H1 (cell line): ENCODE measurements around the gene CACNA2D1. TPM values are rescaled to one million over a fixed set of nuclear protein-coding genes. Genes with fewer than 3 reads are reported as not detected.

Experiments used
- CTCF ChIA-PET: fragments of 300-600 bp; sonication (Branson Sonifier 250); formaldehyde crosslinking; loops from one replicate; lab custom pipeline; 2021; ENCODE audit not compliant: partially characterized antibody; lab: Charles Lee
- POLR2A ChIA-PET: fragments of 300-600 bp; sonication (Branson Sonifier 250); formaldehyde crosslinking; loops from one replicate; lab custom pipeline; 2021; ENCODE audit warnings: inconsistent platforms; ENCODE audit not compliant: partially characterized antibody; lab: Charles Lee
- DNase-seq, 2 experiments: peaks; one replicate each; pipeline versions ENCODE4 v3.0.0 to v3.0.0-alpha.2; 2010 to 2022; ENCODE audit warnings: low spot score in 2 of 2, low read depth in 1 of 2, mixed read lengths in 1 of 2
- FAIRE-seq: peaks from 2 replicates; lab custom pipeline; 2011; peaks lifted over from hg19 to GRCh38; lab: Jason Lieb, UNC
- H2AFZ ChIP-seq: 2 replicates; pipeline ENCODE4 v1.8.1; 2012; ENCODE audit warnings: low read length, inconsistent platforms
- H2AK5ac ChIP-seq: 2 replicates; pipeline ENCODE4 v1.6.1; 2013; ENCODE audit warnings: low read depth, low read length
- H2BK120ac ChIP-seq: replicated peaks from 2 replicates; pipeline ENCODE3; 2013; ENCODE audit warnings: low read depth, low read length, inconsistent platforms
- H2BK12ac ChIP-seq: 2 replicates; pipeline ENCODE4 v1.6.1; 2013; ENCODE audit warnings: low read depth, low read length
- H2BK15ac ChIP-seq: 2 replicates; pipeline ENCODE4 v1.6.1; 2013; ENCODE audit warnings: low read length
- H2BK20ac ChIP-seq: 2 replicates; pipeline ENCODE4 v1.6.1; 2013; ENCODE audit warnings: low read length
- H2BK5ac ChIP-seq: 2 replicates; pipeline ENCODE4 v1.6.1; 2013; ENCODE audit warnings: low read depth, low read length
- H3K14ac ChIP-seq: 2 replicates; pipeline ENCODE4 v1.6.1; 2013; ENCODE audit warnings: inconsistent platforms; ENCODE audit not compliant: insufficient read length
- H3K18ac ChIP-seq: 2 replicates; pipeline ENCODE4 v1.6.1; 2013; ENCODE audit warnings: low read length; ENCODE audit errors: extremely low read depth
- H3K23ac ChIP-seq: 2 replicates; pipeline ENCODE4 v1.6.1; 2013; ENCODE audit warnings: inconsistent platforms; ENCODE audit not compliant: insufficient read length
- H3K23me2 ChIP-seq: 2 replicates; pipeline ENCODE4 v1.6.1; 2013; ENCODE audit warnings: low read depth, low read length
- H3K27ac ChIP-seq: 2 replicates; pipeline ENCODE4 v1.6.1; 2011; ENCODE audit warnings: low read depth, low read length, inconsistent platforms
- H3K27me3 ChIP-seq, 4 experiments: replicated peaks in 1 of 4; 1 replicate in 1 of 4; 2 replicates in 3 of 4; pipeline versions ENCODE4 v1.6.1 to v1.8.1; 2011 to 2013; ENCODE audit warnings: low read length in 3 of 4, mild to moderate bottlenecking in 3 of 4, inconsistent platforms in 2 of 4, mixed read lengths in 2 of 4, moderate library complexity in 1 of 4; ENCODE audit not compliant: control insufficient read depth in 3 of 4, insufficient read depth in 3 of 4; ENCODE audit errors: extremely low read depth in 1 of 4
- H3K36me3 ChIP-seq, 4 experiments: 2 replicates each; pipeline versions ENCODE4 v1.6.1 to v1.8.1; 2011 to 2013; ENCODE audit warnings: mild to moderate bottlenecking in 4 of 4, low read length in 3 of 4, moderate library complexity in 2 of 4, control low read depth in 1 of 4, inconsistent platforms in 1 of 4; ENCODE audit not compliant: insufficient read depth in 4 of 4, control insufficient read depth in 2 of 4
- H3K4ac ChIP-seq: replicated peaks from 2 replicates; pipeline ENCODE3; 2013; ENCODE audit warnings: low read length, low read depth, mixed read lengths, inconsistent platforms; ENCODE audit not compliant: insufficient read length
- H3K4me1 ChIP-seq, 4 experiments: replicated peaks in 1 of 4; 1 replicate in 1 of 4; 2 replicates in 3 of 4; pipeline versions ENCODE4 v1.6.1 to v1.8.1; 2011 to 2013; ENCODE audit warnings: low read length in 3 of 4, inconsistent platforms in 2 of 4, mixed read lengths in 1 of 4; ENCODE audit not compliant: insufficient read depth in 4 of 4, control insufficient read depth in 3 of 4
- H3K4me2 ChIP-seq, 2 experiments: 2 replicates each; pipeline versions ENCODE4 v1.6.1 to v1.8.1; 2011 to 2013; ENCODE audit warnings: low read depth in 2 of 2, low read length in 2 of 2, control low read depth in 1 of 2, inconsistent platforms in 1 of 2, mild to moderate bottlenecking in 1 of 2; ENCODE audit not compliant: insufficient read depth in 1 of 2
- H3K4me3 ChIP-seq, 4 experiments: fragments of 200-600, 300-600 bp in 1 of 4; sonication (generic), shearing (Covaris generic), sonication (Bioruptor Twin) in 1 of 4; 2 replicates each; pipeline versions ENCODE4 v1.5.1 to v1.8.1; 2011 to 2016; ENCODE audit warnings: low read length in 4 of 4, low read depth in 3 of 4, control low read depth in 2 of 4, inconsistent platforms in 2 of 4, mild to moderate bottlenecking in 2 of 4, mixed read lengths in 1 of 4, moderate library complexity in 1 of 4; ENCODE audit not compliant: insufficient read depth in 2 of 4; ENCODE audit errors: extremely low read depth in 1 of 4
- H3K56ac ChIP-seq: replicated peaks from 2 replicates; pipeline ENCODE3; 2013; ENCODE audit warnings: low read depth, mild to moderate bottlenecking, mixed read lengths, low read length, inconsistent platforms; ENCODE audit not compliant: insufficient read length
- H3K79me1 ChIP-seq: 2 replicates; pipeline ENCODE4 v1.6.1; 2013; ENCODE audit warnings: low read depth, low read length, control low read depth
- H3K79me2 ChIP-seq, 2 experiments: 2 replicates each; pipeline versions ENCODE4 v1.6.1 to v1.8.1; 2012 to 2013; ENCODE audit warnings: low read length in 2 of 2, mild to moderate bottlenecking in 2 of 2, inconsistent platforms in 1 of 2; ENCODE audit not compliant: insufficient read depth in 2 of 2, control insufficient read depth in 1 of 2
- H3K9ac ChIP-seq, 4 experiments: replicated peaks in 1 of 4; 1 replicate in 1 of 4; 2 replicates in 3 of 4; pipeline versions ENCODE4 v1.6.1 to v1.8.1; 2011 to 2013; ENCODE audit warnings: low read depth in 3 of 4, low read length in 3 of 4, control low read depth in 2 of 4, mild to moderate bottlenecking in 2 of 4, moderate library complexity in 2 of 4, inconsistent platforms in 1 of 4; ENCODE audit errors: extremely low read depth in 1 of 4
- H3K9me3 ChIP-seq, 2 experiments: 2 replicates each; pipeline versions ENCODE4 v1.6.1 to v1.8.1; 2012 to 2013; ENCODE audit warnings: mild to moderate bottlenecking in 2 of 2, moderate library complexity in 2 of 2, control low read depth in 1 of 2, inconsistent platforms in 1 of 2, low read depth in 1 of 2, low read length in 1 of 2, mixed read lengths in 1 of 2; ENCODE audit not compliant: insufficient read depth in 2 of 2
- H4K20me1 ChIP-seq, 2 experiments: replicated peaks in 1 of 2; 2 replicates each; pipeline versions ENCODE3 to v1.8.1; 2011 to 2013; ENCODE audit warnings: inconsistent platforms in 2 of 2, low read length in 2 of 2, mild to moderate bottlenecking in 1 of 2; ENCODE audit not compliant: insufficient read depth in 2 of 2, control insufficient read depth in 1 of 2
- H4K5ac ChIP-seq: 2 replicates; pipeline ENCODE4 v1.6.1; 2013; ENCODE audit warnings: low read length, low read depth, mixed read lengths, inconsistent platforms; ENCODE audit not compliant: insufficient read length
- H4K8ac ChIP-seq: 2 replicates; pipeline ENCODE4 v1.8.0; 2013; ENCODE audit warnings: mild to moderate bottlenecking, moderate library complexity, low read length, inconsistent platforms; ENCODE audit not compliant: insufficient read depth; ENCODE audit errors: extremely low read depth
- H4K91ac ChIP-seq: replicated peaks from 2 replicates; pipeline ENCODE3; 2013; ENCODE audit warnings: low read length, mixed read lengths, inconsistent platforms; ENCODE audit not compliant: insufficient read length
- GTF2F1 ChIP-seq: IDR thresholded peaks from 2 replicates; pipeline ENCODE4 v1.6.1; 2012; ENCODE audit warnings: low read depth, low read length, improper control_type of control experiment, borderline replicate concordance
- JUND ChIP-seq: IDR thresholded peaks from 2 replicates; pipeline ENCODE4 v1.6.1; 2011; ENCODE audit warnings: mild to moderate bottlenecking, improper control_type of control experiment, low read length
- MAFK ChIP-seq: IDR thresholded peaks from 2 replicates; pipeline ENCODE4 v1.6.1; 2012; ENCODE audit warnings: low read depth, mild to moderate bottlenecking, improper control_type of control experiment, low read length
- RBBP5 ChIP-seq: IDR thresholded peaks from 2 replicates; pipeline ENCODE4 v1.7.1; 2012; ENCODE audit warnings: low read depth, mild to moderate bottlenecking, inconsistent platforms, low read length, moderate library complexity, borderline replicate concordance
- SAP30 ChIP-seq: fragments of 300-600 bp; sonication (generic); IDR thresholded peaks from 2 replicates; pipeline ENCODE4 v1.7.1; 2012; ENCODE audit warnings: low read length, moderate library complexity, mild to moderate bottlenecking, inconsistent platforms; ENCODE audit not compliant: insufficient read depth, insufficient replicate concordance
- SP2 ChIP-seq: IDR thresholded peaks from 2 replicates; pipeline ENCODE4 v1.6.1; 2012; ENCODE audit warnings: mild to moderate bottlenecking, low read length, inconsistent platforms
- SUZ12 ChIP-seq: fragments of 200-600 bp; sonication (generic); IDR thresholded peaks from 2 replicates; pipeline ENCODE4 v1.6.1; 2012; ENCODE audit warnings: mild to moderate bottlenecking, inconsistent platforms, low read length, moderate library complexity, mixed read lengths
- TCF12 ChIP-seq: IDR thresholded peaks from 2 replicates; pipeline ENCODE4 v1.6.1; 2011; ENCODE audit warnings: low read depth, mild to moderate bottlenecking, low read length
- YY1 ChIP-seq: IDR thresholded peaks from 2 replicates; pipeline ENCODE4 v1.6.1; 2011; ENCODE audit warnings: low read depth, mild to moderate bottlenecking, low read length
- WGBS, 2 experiments: shearing (Covaris generic) in 1 of 2; methylation state at CpG; one replicate each; pipeline versions ENCODE4 v1.1.6 to v1.1.7; 2013 to 2015; ENCODE audit warnings: low lambda C conversion rate in 2 of 2, mixed read lengths in 2 of 2, inconsistent platforms in 1 of 2, low coverage in 1 of 2, missing lambda C conversion rate in 1 of 2; ENCODE audit not compliant: insufficient replicate concordance in 2 of 2, insufficient coverage in 1 of 2, insufficient read length in 1 of 2; ENCODE audit errors: extremely low coverage in 1 of 2, missing lambda C conversion rate in 1 of 2; 5-methylcytosine and 5-hydroxymethylcytosine counted together
- polyA plus RNA-seq, 7 experiments: library from polyadenylated mRNA; depleted of rRNA in 3 of 7; stranded (reverse) in 5 of 7; unstranded in 2 of 7; fragments of >200 nt in 5 of 7; fragments of 200-250 nt in 2 of 7; gene quantifications; 1 replicate in 5 of 7; 2 replicates in 1 of 7; 4 replicates in 1 of 7; pipeline versions ENCODE4 v1.2.1 to v1.2.3, GENCODE V29; 2011 to 2013; ENCODE audit warnings: missing spikeins in 2 of 7, mixed read lengths in 2 of 7
- total RNA-seq: library from RNA; stranded (reverse); fragmentation: NEBNext Ultra II Directional; extraction: Animal tissue kit (Norgen Biotek cat#: 25700); gene quantifications from 2 replicates; pipeline ENCODE4 v1.2.1, GENCODE V29; 2021
- TF ChIP-seq, protein P1 (sequence below): IDR thresholded peaks from 2 replicates; pipeline ENCODE4 v1.6.1; 2012; ENCODE audit warnings: inconsistent platforms
- TF ChIP-seq, protein P2 (sequence below): IDR thresholded peaks from 2 replicates; pipeline ENCODE4 v1.6.1; 2012; ENCODE audit warnings: inconsistent platforms
- TF ChIP-seq, protein P3 (sequence below): IDR thresholded peaks from 2 replicates; pipeline ENCODE4 v1.6.1; 2012; ENCODE audit warnings: low read length, inconsistent platforms

CACNA2D1 gene
- total and polyA plus RNA-seq, 2 of the 8 experiments (the other 6 are each of a cell fraction or from before 2014, with no cell fraction given): 4.3 to 27.3 TPM

DNA sequence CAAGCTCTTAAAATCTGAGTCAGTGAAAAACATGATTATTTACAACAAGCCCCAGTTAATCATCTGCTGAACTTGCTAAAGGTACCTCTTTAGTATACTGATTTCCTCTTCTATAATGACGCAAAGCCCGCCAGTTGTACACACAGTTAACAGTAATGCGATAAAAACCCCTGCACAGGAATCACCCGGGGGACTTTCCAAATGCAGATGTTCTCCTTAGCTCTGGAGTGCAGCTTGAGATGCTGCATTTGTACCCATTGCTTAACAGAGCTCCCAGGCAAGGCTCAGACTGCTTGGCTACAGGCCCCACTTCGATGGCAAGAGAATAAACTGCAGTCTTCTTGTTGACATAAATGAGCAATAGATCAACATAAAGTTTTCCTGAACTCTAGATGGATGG is 394.1 kb downstream of the CACNA2D1 start:
- Histone ChIP-seq H3K23me2 (no peaks in the 10 kb centered on the region), H3K23ac (no peak overlapping the region), H4K8ac (no peak overlapping the region), H4K20me1 (no peaks in the 10 kb centered on the region), H3K27ac (no peak overlapping the region), H2BK20ac (no peak overlapping the region), H2BK5ac (no peak overlapping the region), H3K56ac (no peak overlapping the region), H3K36me3 (no peaks in the 10 kb centered on the region), H3K27me3 (no peaks in the 10 kb centered on the region), H3K79me1 (no peaks in the 10 kb centered on the region), H2AK5ac (no peak overlapping the region), H4K5ac (no peak overlapping the region), H3K9me3 (no peaks in the 10 kb centered on the region), H4K91ac (no peak overlapping the region), H3K4me2 (no peak overlapping the region), H2BK12ac (no peak overlapping the region), H2BK15ac (no peak overlapping the region), H3K4me3 (no peak overlapping the region), H2BK120ac (no peak overlapping the region), H3K9ac (no peak overlapping the region), H3K14ac (no peak overlapping the region), H2AFZ (no peak overlapping the region), H3K4me1 (no peaks in the 10 kb centered on the region), H3K79me2 (no peaks in the 10 kb centered on the region), H3K18ac (no peak overlapping the region), H3K4ac (no peak overlapping the region)
- no peak for DNase-seq
- ChIA-PET POLR2A (no interaction called here), CTCF (interaction anchor here (1.0 to 1.5 kb wide), 2 partner anchors 555 to 556 kb away, joined by 3 to 5 read pairs; no protein-coding TSS in a partner anchor)
- FAIRE-seq: no peak
- WGBS, 2 experiments: 91% methylated on average over 5 of the region's 5 CpGs; no CpG with 5 or more reads in 1 of the 2 experiments
- TF ChIP-seq MAFK (no peak), YY1 (no peak), TCF12 (no peak), SP2 (no peak), SAP30 (no peak), RBBP5 (no peak), GTF2F1 (no peak), SUZ12 (no peak), JUND (no peak)
- TF ChIP-seq, protein P1, sequence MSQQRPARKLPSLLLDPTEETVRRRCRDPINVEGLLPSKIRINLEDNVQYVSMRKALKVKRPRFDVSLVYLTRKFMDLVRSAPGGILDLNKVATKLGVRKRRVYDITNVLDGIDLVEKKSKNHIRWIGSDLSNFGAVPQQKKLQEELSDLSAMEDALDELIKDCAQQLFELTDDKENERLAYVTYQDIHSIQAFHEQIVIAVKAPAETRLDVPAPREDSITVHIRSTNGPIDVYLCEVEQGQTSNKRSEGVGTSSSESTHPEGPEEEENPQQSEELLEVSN: no peak
- TF ChIP-seq, protein P2, sequence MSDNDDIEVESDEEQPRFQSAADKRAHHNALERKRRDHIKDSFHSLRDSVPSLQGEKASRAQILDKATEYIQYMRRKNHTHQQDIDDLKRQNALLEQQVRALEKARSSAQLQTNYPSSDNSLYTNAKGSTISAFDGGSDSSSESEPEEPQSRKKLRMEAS: no peak
- TF ChIP-seq, protein P3, sequence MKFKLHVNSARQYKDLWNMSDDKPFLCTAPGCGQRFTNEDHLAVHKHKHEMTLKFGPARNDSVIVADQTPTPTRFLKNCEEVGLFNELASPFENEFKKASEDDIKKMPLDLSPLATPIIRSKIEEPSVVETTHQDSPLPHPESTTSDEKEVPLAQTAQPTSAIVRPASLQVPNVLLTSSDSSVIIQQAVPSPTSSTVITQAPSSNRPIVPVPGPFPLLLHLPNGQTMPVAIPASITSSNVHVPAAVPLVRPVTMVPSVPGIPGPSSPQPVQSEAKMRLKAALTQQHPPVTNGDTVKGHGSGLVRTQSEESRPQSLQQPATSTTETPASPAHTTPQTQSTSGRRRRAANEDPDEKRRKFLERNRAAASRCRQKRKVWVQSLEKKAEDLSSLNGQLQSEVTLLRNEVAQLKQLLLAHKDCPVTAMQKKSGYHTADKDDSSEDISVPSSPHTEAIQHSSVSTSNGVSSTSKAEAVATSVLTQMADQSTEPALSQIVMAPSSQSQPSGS: no peak
